Measurements from ENCODE around the gene PTRH1.

GRCh38 chr9:127723013-127723412 lies 7.5 kb upstream of the PTRH1 start:
- TF ChIP-seq CTCF (IDR thresholded peaks at IDR 0.05), result no peak
- no peak for TF ChIP-seq POLR2AphosphoS5 (IDR thresholded peaks at IDR 0.05)
